Cardiac fibroblast (primary cell): Measurements from ENCODE around the gene CYB5R2.

Source experiments
- DNase-seq, 2 donors: peaks; one replicate each; pipeline versions ENCODE4 v3.0.0 to v3.0.0-alpha.2; 2010; ENCODE audit warnings: low read depth in 2 of 2
- H3K4me3 ChIP-seq, 2 donors: replicated peaks in 1 of 2; 1 replicate in 1 of 2; 2 replicates in 1 of 2; pipeline ENCODE4 v1.5.1; 2011; ENCODE audit warnings: low read depth in 2 of 2, low read length in 2 of 2, mild to moderate bottlenecking in 2 of 2, moderate library complexity in 1 of 2
- TF ChIP-seq, protein P1 (sequence below): IDR thresholded peaks from one replicate; pipeline ENCODE4 v1.5.1; 2011; ENCODE audit warnings: low read depth, mild to moderate bottlenecking, low read length, inconsistent platforms

CYB5R2 gene

DNA sequence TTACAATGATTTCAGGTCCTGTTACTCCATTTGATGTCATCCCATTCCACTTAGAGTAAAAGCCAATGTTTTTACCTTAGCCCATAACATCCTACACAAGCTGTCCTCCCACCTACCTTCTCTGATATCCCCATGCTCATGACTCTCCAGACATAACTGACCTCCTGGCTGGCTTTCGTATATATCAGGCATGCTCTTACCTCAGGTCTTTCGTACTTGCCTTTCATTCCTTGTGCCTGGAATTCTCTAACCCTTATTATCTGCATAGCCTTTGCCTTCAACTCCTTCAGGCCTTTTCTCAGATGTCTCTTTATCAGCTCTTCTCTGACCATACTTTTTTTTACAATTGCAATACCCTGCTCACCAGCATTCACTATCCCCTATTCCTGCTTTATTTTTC lies 10.3 kb upstream of the CYB5R2 start:
- DNase-seq: no peak
- TF ChIP-seq, protein P1, sequence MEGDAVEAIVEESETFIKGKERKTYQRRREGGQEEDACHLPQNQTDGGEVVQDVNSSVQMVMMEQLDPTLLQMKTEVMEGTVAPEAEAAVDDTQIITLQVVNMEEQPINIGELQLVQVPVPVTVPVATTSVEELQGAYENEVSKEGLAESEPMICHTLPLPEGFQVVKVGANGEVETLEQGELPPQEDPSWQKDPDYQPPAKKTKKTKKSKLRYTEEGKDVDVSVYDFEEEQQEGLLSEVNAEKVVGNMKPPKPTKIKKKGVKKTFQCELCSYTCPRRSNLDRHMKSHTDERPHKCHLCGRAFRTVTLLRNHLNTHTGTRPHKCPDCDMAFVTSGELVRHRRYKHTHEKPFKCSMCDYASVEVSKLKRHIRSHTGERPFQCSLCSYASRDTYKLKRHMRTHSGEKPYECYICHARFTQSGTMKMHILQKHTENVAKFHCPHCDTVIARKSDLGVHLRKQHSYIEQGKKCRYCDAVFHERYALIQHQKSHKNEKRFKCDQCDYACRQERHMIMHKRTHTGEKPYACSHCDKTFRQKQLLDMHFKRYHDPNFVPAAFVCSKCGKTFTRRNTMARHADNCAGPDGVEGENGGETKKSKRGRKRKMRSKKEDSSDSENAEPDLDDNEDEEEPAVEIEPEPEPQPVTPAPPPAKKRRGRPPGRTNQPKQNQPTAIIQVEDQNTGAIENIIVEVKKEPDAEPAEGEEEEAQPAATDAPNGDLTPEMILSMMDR: no peak
- no peak overlapping the region for H3K4me3 ChIP-seq

DNA sequence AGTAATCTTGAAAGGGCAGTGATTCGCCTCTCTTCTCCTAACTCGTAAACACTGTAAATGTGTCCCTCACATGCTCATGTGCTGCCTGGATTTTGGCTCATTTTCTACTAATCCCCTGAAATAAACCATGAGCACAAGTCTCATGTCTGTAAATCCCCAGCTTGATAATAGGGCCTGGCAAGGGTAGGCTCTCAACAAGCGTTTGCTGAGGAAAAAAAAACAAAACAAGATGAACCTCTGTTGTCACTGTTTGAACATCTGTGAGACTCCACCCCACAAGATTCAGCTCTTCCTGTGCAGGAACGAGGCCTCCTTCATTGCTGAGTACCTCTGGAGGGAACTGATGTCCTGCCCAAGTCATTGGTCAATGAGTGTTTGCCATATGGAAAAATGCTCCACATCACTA lies 4.5 kb upstream of the CYB5R2 start:
- peak in 1 of 2 donors; percentile 26 for DNase-seq
- no peak overlapping the region for H3K4me3 ChIP-seq
- TF ChIP-seq, protein P1: no peak

DNA sequence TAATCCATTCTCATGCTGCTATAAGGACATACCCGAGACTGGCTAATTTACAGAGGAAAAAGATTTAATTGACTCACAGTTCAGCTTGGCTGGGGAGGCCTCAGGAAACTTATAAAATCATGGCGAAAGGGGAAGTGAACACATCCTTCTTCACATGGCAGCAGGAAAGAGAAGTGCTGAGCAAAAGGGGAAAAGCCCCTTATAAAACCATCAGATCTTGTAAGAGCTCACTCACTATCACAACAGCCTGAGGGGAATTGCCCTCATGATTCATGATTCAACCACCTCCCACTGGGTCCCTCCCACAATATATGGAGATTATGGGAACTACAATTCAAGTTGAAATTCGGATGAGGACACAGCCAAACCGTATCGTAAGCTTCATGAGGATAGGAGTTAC lies 3.8 kb upstream of the CYB5R2 start:
- TF ChIP-seq, protein P1: no peak
- no peak overlapping the region for H3K4me3 ChIP-seq
- DNase-seq: peak in 1 of 2 donors; percentile 50

DNA sequence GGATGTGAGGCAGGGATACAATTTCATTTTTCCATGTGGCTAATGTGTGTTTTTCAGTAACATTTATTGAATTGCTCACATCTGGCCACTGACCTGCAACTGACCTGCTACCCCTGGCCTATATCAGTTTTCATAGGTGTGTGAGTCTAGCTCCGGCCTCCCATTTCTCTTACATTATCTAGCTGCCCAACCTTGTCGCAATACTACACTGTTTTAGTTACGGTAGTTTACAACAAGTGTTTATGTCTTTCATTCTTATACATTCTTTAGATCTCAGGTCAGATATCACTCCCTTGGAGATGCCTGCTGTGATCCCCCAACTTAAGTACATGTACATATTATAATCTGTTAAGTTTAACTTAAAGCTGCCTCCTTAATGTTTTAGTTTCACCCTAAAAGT lies 2.3 kb upstream of the CYB5R2 start:
- no peak for DNase-seq
- H3K4me3 ChIP-seq: no peak overlapping the region
- TF ChIP-seq, protein P1: no peak

DNA sequence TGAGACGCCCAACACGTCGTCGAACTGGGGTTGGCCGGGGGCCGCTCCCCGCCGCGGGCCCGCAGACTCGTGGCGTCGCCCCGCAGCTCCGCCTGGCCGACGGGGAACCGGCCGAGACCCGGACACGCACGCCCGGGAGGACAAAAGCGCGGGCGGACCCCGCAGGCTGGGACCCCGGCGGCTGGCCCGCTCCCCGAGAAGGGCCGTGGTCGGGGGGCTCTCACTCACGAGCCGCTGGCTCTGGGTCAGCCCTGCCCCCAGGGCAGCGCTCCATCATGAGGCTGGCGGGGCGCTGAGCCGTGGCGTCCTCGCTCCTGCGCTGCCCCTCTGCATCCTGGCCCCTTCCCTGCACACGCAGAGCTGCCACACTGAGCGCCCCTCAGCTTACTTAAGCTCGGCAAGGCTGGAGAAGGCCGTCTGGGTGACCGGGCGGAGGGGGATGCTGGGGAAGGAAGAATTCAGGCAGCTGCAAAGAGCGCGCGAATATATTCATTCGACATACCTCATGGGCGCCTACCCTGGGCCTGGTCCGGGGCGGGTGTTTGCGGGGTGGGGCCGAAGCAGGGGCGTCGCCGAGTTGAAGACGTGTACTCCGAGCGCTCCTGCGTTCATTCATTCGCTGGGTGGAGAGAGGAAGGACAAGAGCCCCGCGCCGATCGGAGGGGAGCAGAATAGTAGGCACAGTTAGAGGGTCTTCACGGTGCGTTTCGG lies 579 bp upstream of the CYB5R2 start:
- DNase-seq: peak in 1 of 2 donors; percentile 40

DNA sequence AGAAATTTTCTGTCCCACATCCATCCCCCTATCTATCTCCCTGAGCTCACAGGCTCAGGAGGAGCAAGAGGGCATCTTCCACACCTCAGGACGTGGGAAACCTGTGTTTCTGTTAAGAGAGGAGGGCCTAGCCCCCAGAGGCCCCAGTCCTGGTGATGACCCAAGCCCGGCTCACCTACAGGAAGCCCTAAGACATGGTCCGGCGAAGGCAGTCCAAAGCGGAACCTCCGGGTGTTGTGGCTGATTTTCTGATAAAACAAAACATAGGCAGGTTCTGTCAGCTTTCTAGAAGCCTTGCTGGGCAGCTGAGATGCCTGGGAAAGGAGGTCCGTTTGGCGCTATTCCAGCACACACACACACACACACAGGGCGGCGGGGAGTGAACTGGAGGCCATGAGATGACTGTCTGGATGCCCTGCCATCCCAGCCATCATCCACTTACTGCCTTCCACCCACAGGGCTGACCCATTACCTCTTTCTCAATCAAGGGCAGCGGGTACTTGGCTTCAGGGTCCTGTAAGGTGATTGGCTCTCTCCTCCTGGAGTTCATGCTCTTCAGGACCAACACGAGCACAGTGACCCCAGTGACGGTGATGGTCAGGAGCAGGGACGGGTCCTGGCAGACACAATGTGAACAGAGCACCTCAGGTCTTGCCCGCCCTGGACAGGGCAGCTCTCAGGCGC lies 882 bp downstream of the CYB5R2 start:
- DNase-seq: no peak
- TF ChIP-seq, protein P1: no peak
- H3K4me3 ChIP-seq: no peak overlapping the region

More for the DNA sequence above, 579 bp upstream of the CYB5R2 start:
- TF ChIP-seq, protein P1: no peak
- H3K4me3 ChIP-seq: peak overlapping the region; percentile 50 to 53
